GM23338 (cell line): ENCODE results near the gene EBI3.

Experiments used
- CREB1 ChIP-seq: fragments of 250-450 bp; sonication (Bioruptor Pico); IDR thresholded peaks from 2 replicates; pipeline ENCODE4 v1.5.0; 2020; ENCODE audit warnings: low read depth, mild to moderate bottlenecking, moderate library complexity
- CTCF ChIP-seq, 2 experiments: fragments of 200-600 bp in 1 of 2; sonication (generic) in 1 of 2; conservative IDR thresholded peaks; 2 replicates each; pipeline versions ENCODE4 v1.5.1 to v1.6.1; 2016 to 2017; ENCODE audit warnings: antibody characterized with exemption in 2 of 2, low read depth in 2 of 2, mild to moderate bottlenecking in 2 of 2, moderate library complexity in 1 of 2
- ETS1 ChIP-seq: IDR thresholded peaks from 2 replicates; pipeline ENCODE4 v1.6.1; 2016; ENCODE audit warnings: antibody characterized with exemption
- EZH2 ChIP-seq: fragments of 200-600 bp; sonication (generic); IDR thresholded peaks from one replicate; pipeline ENCODE4 v1.8.0; 2017; ENCODE audit warnings: antibody characterized with exemption, mild to moderate bottlenecking, low read depth; ENCODE audit not compliant: unreplicated experiment
- EZH2phosphoT487 ChIP-seq: fragments of 200-600 bp; sonication (generic); IDR thresholded peaks from one replicate; pipeline ENCODE4 v1.8.1; 2018; ENCODE audit warnings: antibody characterized with exemption; ENCODE audit not compliant: unreplicated experiment
- JUNB ChIP-seq: IDR thresholded peaks from one replicate; pipeline ENCODE4 v1.6.1; 2016; ENCODE audit warnings: antibody characterized with exemption; ENCODE audit not compliant: unreplicated experiment
- POLR2AphosphoS5 ChIP-seq: IDR thresholded peaks from 2 replicates; pipeline ENCODE4 v1.6.1; 2016; ENCODE audit warnings: antibody characterized with exemption, low read depth
- REST ChIP-seq: IDR thresholded peaks from one replicate; pipeline ENCODE4 v1.6.1; 2018; ENCODE audit warnings: antibody characterized with exemption; ENCODE audit not compliant: unreplicated experiment
- STAT1 ChIP-seq: IDR thresholded peaks from one replicate; pipeline ENCODE4 v1.6.1; 2016; ENCODE audit warnings: antibody characterized with exemption; ENCODE audit not compliant: unreplicated experiment
- ZNF331 ChIP-seq: fragments of 250-450 bp; sonication (Bioruptor Pico); IDR thresholded peaks from 2 replicates; pipeline ENCODE4 v1.5.0; 2020; ENCODE audit warnings: low read depth, mild to moderate bottlenecking, moderate library complexity

- TF ChIP-seq EZH2, result no peak
- no peak for TF ChIP-seq POLR2AphosphoS5
- TF ChIP-seq CTCF (conservative IDR thresholded peaks at IDR 0.05; ENCODE audit: low read depth in 2 of 2), result no peak
- TF ChIP-seq REST, result no peak
- no peak for TF ChIP-seq JUNB
- TF ChIP-seq EZH2phosphoT487, result no peak
- no peak for TF ChIP-seq CREB1
- TF ChIP-seq ETS1, result no peak
- no peak for TF ChIP-seq STAT1
- TF ChIP-seq ZNF331 (CRISPR knock-in tag), result no peak
Measured at GRCh38 chr19:4266253-4267000, 37.1 kb downstream of the EBI3 start.
